ENCODE results near the gene CCDC71. TPM values are rescaled to one million over a fixed set of nuclear protein-coding genes. Genes with fewer than 3 reads are reported as not detected.
A peak's percentile ranks its signal among the peaks of the same experiment; 100 is the strongest.

Gene CCDC71
- total and polyA plus RNA-seq, 2 of the 13 experiments (the other 11 are each of a cell fraction or from before 2014, with no cell fraction given), result 9.7 to 14.3 TPM

- TF ChIP-seq, protein P1, sequence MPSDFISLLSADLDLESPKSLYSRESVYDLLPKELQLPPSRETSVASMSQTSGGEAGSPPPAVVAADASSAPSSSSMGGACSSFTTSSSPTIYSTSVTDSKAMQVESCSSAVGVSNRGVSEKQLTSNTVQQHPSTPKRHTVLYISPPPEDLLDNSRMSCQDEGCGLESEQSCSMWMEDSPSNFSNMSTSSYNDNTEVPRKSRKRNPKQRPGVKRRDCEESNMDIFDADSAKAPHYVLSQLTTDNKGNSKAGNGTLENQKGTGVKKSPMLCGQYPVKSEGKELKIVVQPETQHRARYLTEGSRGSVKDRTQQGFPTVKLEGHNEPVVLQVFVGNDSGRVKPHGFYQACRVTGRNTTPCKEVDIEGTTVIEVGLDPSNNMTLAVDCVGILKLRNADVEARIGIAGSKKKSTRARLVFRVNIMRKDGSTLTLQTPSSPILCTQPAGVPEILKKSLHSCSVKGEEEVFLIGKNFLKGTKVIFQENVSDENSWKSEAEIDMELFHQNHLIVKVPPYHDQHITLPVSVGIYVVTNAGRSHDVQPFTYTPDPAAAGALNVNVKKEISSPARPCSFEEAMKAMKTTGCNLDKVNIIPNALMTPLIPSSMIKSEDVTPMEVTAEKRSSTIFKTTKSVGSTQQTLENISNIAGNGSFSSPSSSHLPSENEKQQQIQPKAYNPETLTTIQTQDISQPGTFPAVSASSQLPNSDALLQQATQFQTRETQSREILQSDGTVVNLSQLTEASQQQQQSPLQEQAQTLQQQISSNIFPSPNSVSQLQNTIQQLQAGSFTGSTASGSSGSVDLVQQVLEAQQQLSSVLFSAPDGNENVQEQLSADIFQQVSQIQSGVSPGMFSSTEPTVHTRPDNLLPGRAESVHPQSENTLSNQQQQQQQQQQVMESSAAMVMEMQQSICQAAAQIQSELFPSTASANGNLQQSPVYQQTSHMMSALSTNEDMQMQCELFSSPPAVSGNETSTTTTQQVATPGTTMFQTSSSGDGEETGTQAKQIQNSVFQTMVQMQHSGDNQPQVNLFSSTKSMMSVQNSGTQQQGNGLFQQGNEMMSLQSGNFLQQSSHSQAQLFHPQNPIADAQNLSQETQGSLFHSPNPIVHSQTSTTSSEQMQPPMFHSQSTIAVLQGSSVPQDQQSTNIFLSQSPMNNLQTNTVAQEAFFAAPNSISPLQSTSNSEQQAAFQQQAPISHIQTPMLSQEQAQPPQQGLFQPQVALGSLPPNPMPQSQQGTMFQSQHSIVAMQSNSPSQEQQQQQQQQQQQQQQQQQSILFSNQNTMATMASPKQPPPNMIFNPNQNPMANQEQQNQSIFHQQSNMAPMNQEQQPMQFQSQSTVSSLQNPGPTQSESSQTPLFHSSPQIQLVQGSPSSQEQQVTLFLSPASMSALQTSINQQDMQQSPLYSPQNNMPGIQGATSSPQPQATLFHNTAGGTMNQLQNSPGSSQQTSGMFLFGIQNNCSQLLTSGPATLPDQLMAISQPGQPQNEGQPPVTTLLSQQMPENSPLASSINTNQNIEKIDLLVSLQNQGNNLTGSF (CRISPR knock-in tag; IDR thresholded peaks at IDR 0.05), result no peak
- TF ChIP-seq ZNF180 (CRISPR knock-in tag; IDR thresholded peaks at IDR 0.05; ENCODE audit: borderline replicate concordance, low read depth) (no peak), ZNF225 (CRISPR knock-in tag; IDR thresholded peaks at IDR 0.05) (peak; percentile 16; the same call in 1 of the 2 replicates), E2F1 (CRISPR knock-in tag; IDR thresholded peaks at IDR 0.05) (no peak), MIXL1 (CRISPR knock-in tag; IDR thresholded peaks at IDR 0.05) (no peak; the same call in 1 of the 2 replicates), ZKSCAN1 (IDR thresholded peaks at IDR 0.05; ENCODE audit: low read length) (no peak), PAWR (CRISPR knock-in tag; IDR thresholded peaks at IDR 0.05; ENCODE audit: borderline replicate concordance) (no peak), BRD4 (CRISPR knock-in tag; IDR thresholded peaks at IDR 0.05) (no peak), TRIM24 (CRISPR knock-in tag; IDR thresholded peaks at IDR 0.05) (no peak), ZNF33A (CRISPR knock-in tag; IDR thresholded peaks at IDR 0.05; ENCODE audit: borderline replicate concordance) (no peak), RBFOX2 (IDR thresholded peaks at IDR 0.05; ENCODE audit: low read depth, low read length) (no peak), IKZF4 (CRISPR knock-in tag; IDR thresholded peaks at IDR 0.05; ENCODE audit: borderline replicate concordance, low read depth, not compliant biosample characterization) (no peak), BRCA1 (CRISPR knock-in tag; IDR thresholded peaks at IDR 0.05) (no peak), DR1 (CRISPR knock-in tag; IDR thresholded peaks at IDR 0.05) (no peak), ZNF670 (CRISPR knock-in tag; IDR thresholded peaks at IDR 0.05; ENCODE audit: borderline replicate concordance) (no peak), ZNF75D (CRISPR knock-in tag; IDR thresholded peaks at IDR 0.05; ENCODE audit: borderline replicate concordance) (no peak), THAP8 (CRISPR knock-in tag; IDR thresholded peaks at IDR 0.05; ENCODE audit: borderline replicate concordance) (no peak)
- TF ChIP-seq, protein P2, sequence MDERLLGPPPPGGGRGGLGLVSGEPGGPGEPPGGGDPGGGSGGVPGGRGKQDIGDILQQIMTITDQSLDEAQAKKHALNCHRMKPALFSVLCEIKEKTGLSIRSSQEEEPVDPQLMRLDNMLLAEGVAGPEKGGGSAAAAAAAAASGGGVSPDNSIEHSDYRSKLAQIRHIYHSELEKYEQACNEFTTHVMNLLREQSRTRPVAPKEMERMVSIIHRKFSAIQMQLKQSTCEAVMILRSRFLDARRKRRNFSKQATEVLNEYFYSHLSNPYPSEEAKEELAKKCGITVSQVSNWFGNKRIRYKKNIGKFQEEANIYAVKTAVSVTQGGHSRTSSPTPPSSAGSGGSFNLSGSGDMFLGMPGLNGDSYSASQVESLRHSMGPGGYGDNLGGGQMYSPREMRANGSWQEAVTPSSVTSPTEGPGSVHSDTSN (CRISPR knock-in tag; IDR thresholded peaks at IDR 0.05), result no peak
- TF ChIP-seq, protein P3, sequence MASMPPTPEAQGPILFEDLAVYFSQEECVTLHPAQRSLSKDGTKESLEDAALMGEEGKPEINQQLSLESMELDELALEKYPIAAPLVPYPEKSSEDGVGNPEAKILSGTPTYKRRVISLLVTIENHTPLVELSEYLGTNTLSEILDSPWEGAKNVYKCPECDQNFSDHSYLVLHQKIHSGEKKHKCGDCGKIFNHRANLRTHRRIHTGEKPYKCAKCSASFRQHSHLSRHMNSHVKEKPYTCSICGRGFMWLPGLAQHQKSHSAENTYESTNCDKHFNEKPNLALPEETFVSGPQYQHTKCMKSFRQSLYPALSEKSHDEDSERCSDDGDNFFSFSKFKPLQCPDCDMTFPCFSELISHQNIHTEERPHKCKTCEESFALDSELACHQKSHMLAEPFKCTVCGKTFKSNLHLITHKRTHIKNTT (CRISPR knock-in tag; IDR thresholded peaks at IDR 0.05), result no peak
- TF ChIP-seq, protein P4, sequence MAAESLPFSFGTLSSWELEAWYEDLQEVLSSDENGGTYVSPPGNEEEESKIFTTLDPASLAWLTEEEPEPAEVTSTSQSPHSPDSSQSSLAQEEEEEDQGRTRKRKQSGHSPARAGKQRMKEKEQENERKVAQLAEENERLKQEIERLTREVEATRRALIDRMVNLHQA (CRISPR knock-in tag; IDR thresholded peaks at IDR 0.05), result no peak
Observed at GRCh38 chr3:49166752-49167556, 823 bp upstream of the CCDC71 start (continued).

Measured in HepG2 (cell line).